ENCODE data around the gene HLA-DPB1. TPM values are rescaled to one million over a fixed set of nuclear protein-coding genes. Genes with fewer than 3 reads are reported as not detected.

The HLA-DPB1 gene
- polyA plus RNA-seq, 2 of the 4 experiments (the other 2 are of a cell fraction): not detected

DNA sequence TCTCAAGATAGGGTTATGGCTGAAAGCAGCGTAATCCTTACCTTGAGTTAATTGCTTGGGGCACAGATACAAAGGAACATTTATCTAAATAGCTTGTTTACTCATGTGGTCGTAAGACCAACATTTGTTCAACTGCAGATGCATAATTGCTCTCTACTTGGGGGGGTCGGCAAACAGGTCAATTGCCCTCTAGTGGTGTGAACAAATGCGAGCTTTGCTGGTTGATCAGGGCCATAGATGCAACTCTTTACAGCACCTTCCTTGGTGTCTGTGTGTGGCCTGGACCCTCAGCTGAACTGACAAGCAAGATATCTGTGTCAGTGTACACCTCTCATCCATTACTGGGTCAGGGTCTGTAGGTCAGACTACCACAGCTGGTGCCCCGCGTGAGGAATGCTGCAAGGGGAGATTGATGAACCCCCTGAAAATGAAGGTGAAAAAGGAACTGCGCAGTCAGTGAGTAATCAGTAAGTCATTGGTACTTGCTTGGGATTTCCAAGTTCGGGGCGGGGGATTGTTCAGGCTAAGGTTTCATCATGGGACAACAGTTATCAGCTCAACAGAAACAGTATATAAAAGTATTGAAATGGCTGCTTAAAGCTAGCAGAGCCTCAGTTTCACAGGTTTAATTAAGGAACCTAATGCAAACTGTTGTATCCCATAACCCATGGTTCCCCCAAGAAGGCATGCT, 26.3 kb upstream of the HLA-DPB1 start:
- 35% methylated on average over 9 of the region's 9 CpGs for WGBS (ENCODE audit: missing lambda C conversion rate)
- FAIRE-seq (no peak), DNase-seq (ENCODE audit: low read depth in 1 of 2, low spot score in 1 of 2) (no peak), ATAC-seq (no peak)
- Histone ChIP-seq H3K4me1 (no peaks in the 10 kb centered on the region), H3K9me3 (no peaks in the 10 kb centered on the region), H3K4me3 (no peak overlapping the region), H3K4me2 (no peak overlapping the region), H3K27ac (no peak overlapping the region)
- ChIA-PET POLR2A (interaction anchor here (0.6 kb wide), 1 partner anchor 144 kb away, joined by 5 read pairs; no protein-coding TSS in a partner anchor), CTCF (interaction anchor here (1.4 to 1.9 kb wide), 2 partner anchors 21 to 41 kb away, joined by 3 to 5 read pairs; no protein-coding TSS in a partner anchor)
- no peak for TF ChIP-seq HOXA7 (CRISPR knock-in tag; IDR thresholded peaks at IDR 0.05)
- no peak for TF ChIP-seq TFCP2L1 (CRISPR knock-in tag; IDR thresholded peaks at IDR 0.05)
- no peak for TF ChIP-seq MAZ (IDR thresholded peaks at IDR 0.05; ENCODE audit: borderline replicate concordance, low read depth, low read length)
- no peak for TF ChIP-seq MAFK (IDR thresholded peaks at IDR 0.05; ENCODE audit: partially characterized antibody)
- no peak for TF ChIP-seq HEYL (CRISPR knock-in tag; IDR thresholded peaks at IDR 0.05)
- TF ChIP-seq HOXB13 (CRISPR knock-in tag; IDR thresholded peaks at IDR 0.05; ENCODE audit: low read depth): no peak
- no peak for TF ChIP-seq RARB (CRISPR knock-in tag; IDR thresholded peaks at IDR 0.05)
- TF ChIP-seq, protein P1, sequence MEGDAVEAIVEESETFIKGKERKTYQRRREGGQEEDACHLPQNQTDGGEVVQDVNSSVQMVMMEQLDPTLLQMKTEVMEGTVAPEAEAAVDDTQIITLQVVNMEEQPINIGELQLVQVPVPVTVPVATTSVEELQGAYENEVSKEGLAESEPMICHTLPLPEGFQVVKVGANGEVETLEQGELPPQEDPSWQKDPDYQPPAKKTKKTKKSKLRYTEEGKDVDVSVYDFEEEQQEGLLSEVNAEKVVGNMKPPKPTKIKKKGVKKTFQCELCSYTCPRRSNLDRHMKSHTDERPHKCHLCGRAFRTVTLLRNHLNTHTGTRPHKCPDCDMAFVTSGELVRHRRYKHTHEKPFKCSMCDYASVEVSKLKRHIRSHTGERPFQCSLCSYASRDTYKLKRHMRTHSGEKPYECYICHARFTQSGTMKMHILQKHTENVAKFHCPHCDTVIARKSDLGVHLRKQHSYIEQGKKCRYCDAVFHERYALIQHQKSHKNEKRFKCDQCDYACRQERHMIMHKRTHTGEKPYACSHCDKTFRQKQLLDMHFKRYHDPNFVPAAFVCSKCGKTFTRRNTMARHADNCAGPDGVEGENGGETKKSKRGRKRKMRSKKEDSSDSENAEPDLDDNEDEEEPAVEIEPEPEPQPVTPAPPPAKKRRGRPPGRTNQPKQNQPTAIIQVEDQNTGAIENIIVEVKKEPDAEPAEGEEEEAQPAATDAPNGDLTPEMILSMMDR (IDR thresholded peaks at IDR 0.05): no peak
- no peak for TF ChIP-seq CHD2 (IDR thresholded peaks at IDR 0.05; ENCODE audit: low read length, partially characterized antibody)
- TF ChIP-seq JUN (IDR thresholded peaks at IDR 0.05): no peak

DNA sequence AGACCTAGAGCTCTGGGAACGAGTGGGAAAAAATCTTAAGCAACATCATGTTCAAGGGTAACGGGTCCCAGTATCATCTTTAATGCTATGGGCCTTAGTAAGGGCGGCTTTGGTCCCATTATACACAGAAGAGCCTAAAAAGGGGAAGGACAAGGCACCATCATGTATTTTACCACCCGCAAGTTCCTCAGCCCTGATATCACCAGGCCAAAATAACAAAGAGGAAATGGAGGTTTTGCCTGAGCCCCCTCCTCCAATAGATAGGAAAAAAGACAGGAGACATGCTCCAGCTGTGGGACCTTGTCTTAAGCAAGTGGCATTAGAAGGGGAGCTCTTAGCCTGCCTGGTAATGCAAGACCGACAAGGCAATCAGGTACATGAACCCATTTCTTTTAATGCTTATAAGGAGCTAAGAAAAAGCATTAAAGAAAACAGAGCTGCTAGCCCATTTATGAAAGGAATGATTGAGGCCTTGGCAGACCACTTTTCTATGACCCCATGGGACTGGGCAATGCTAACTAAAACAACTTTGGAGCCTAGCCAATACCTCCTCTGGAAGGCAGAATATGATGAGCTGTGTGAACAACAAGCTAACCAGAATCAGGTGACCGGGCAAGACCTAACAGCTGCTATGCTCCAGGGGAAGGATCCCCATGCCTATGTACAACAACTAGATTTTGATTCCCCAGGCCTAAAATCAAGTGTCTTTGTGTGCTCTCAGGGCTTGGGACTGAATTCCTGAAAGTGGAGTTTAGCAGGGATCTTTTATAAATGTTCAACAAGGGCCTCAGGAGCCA, 25.6 kb upstream of the HLA-DPB1 start:
- WGBS (ENCODE audit: missing lambda C conversion rate): 41% methylated on average over 5 of the region's 6 CpGs
- TF ChIP-seq USF2 (IDR thresholded peaks at IDR 0.05) (no peak), JUN (IDR thresholded peaks at IDR 0.05) (no peak), CBX8 (IDR thresholded peaks at IDR 0.05) (no peak)
- Histone ChIP-seq H3K9me3 (no peaks in the 10 kb centered on the region), H3K4me2 (no peak overlapping the region), H3K4me1 (no peaks in the 10 kb centered on the region), H3K27ac (no peak overlapping the region), H3K4me3 (no peak overlapping the region)
- CTCF ChIA-PET: interaction anchor here (1.3 to 1.9 kb wide), 3 partner anchors 21 to 40 kb away, joined by 3 to 5 read pairs (median 3); no protein-coding TSS in a partner anchor
- ATAC-seq: no peak
- no peak for DNase-seq (ENCODE audit: low read depth in 1 of 2, low spot score in 1 of 2)
- POLR2A ChIA-PET: no interaction called here
- FAIRE-seq: no peak

- CTCF ChIA-PET: no interaction called here
These were observed 23.2 kb upstream of the HLA-DPB1 start for GRCh38 chr6:33052627-33053026.

More at GRCh38 chr6:33052627-33053026, 23.2 kb upstream of the HLA-DPB1 start:
- POLR2A ChIA-PET: no interaction called here
- ATAC-seq (no peak), FAIRE-seq (no peak), DNase-seq (ENCODE audit: low read depth in 1 of 2, low spot score in 1 of 2) (no peak)
- Histone ChIP-seq H3K4me1 (no peaks in the 10 kb centered on the region), H3K4me3 (no peak overlapping the region), H3K27ac (no peak overlapping the region), H3K4me2 (no peak overlapping the region), H3K9me3 (no peaks in the 10 kb centered on the region)
- TF ChIP-seq JUN (IDR thresholded peaks at IDR 0.05) (no peak), CBX8 (IDR thresholded peaks at IDR 0.05) (no peak), RFX5 (IDR thresholded peaks at IDR 0.05) (no peak), MAZ (IDR thresholded peaks at IDR 0.05; ENCODE audit: borderline replicate concordance, low read depth, low read length) (no peak), NR3C1 (IDR thresholded peaks at IDR 0.05) (no peak), ZFP36 (IDR thresholded peaks at IDR 0.05; ENCODE audit: borderline replicate concordance, partially characterized antibody) (no peak), FOXS1 (CRISPR knock-in tag; IDR thresholded peaks at IDR 0.05) (no peak)
- TF ChIP-seq, protein P2, sequence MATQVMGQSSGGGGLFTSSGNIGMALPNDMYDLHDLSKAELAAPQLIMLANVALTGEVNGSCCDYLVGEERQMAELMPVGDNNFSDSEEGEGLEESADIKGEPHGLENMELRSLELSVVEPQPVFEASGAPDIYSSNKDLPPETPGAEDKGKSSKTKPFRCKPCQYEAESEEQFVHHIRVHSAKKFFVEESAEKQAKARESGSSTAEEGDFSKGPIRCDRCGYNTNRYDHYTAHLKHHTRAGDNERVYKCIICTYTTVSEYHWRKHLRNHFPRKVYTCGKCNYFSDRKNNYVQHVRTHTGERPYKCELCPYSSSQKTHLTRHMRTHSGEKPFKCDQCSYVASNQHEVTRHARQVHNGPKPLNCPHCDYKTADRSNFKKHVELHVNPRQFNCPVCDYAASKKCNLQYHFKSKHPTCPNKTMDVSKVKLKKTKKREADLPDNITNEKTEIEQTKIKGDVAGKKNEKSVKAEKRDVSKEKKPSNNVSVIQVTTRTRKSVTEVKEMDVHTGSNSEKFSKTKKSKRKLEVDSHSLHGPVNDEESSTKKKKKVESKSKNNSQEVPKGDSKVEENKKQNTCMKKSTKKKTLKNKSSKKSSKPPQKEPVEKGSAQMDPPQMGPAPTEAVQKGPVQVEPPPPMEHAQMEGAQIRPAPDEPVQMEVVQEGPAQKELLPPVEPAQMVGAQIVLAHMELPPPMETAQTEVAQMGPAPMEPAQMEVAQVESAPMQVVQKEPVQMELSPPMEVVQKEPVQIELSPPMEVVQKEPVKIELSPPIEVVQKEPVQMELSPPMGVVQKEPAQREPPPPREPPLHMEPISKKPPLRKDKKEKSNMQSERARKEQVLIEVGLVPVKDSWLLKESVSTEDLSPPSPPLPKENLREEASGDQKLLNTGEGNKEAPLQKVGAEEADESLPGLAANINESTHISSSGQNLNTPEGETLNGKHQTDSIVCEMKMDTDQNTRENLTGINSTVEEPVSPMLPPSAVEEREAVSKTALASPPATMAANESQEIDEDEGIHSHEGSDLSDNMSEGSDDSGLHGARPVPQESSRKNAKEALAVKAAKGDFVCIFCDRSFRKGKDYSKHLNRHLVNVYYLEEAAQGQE (IDR thresholded peaks at IDR 0.05): no peak

Data from A549 (cell line).